ENCODE data around the gene RHBDL1. TPM values are rescaled to one million over a fixed set of nuclear protein-coding genes. Genes with fewer than 3 reads are reported as not detected.

The RHBDL1 gene
- total and polyA plus RNA-seq, 5 donors from 2014 or later = 0.49 to 3.2 (median 1.2) TPM; not detected in 1

DNA sequence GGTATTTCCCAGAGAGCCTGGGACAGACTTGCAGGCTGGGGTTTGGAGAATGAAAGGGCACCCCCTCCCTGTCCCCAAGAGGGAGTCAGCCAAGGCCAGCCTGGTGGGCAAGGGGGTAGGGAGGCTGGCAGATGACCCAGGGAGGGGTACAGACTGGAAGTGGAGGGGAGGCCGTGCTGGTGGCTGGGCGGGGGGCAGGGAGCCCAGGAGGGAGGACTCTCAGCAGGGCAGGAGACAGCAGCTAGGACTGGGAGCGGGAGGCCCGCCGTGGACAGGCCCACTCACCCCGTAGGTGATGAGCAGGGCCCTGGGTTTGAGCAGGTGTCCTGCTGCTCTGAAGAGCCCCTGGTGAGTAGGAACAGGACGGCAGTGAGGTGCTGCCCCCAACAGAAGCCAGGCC lies 40.5 kb upstream of the RHBDL1 start:
- Histone ChIP-seq H3K4me1 (ENCODE audit: control insufficient read depth, insufficient read depth, low read length, poor library complexity, severe bottlenecking) (peaks cover 21% of the 10 kb centered on the region), H3K27ac (ENCODE audit: insufficient read depth, low read length, poor library complexity, severe bottlenecking) (no peak overlapping the region), H3K4me3 (ENCODE audit: low read depth, low read length) (no peak overlapping the region), H3K27me3 (ENCODE audit: control insufficient read depth, insufficient read depth, low read length) (no peaks in the 10 kb centered on the region), H3K9me3 (ENCODE audit: control insufficient read depth in 2 of 2, low read length in 2 of 2) (peaks cover 0 to 4% of the 10 kb centered on the region in 2 experiments), H3K36me3 (ENCODE audit: control insufficient read depth, insufficient read depth, low read length) (no peaks in the 10 kb centered on the region)
- Mint-ChIP-seq H3K4me1 (peaks cover 0 to 12% (median 4%) of the 10 kb centered on the region in 4 donors), H3K27ac (no peak overlapping the region), H3K36me3 (no peaks in the 10 kb centered on the region), H3K4me3 (peak overlapping the region; percentile 47 to 95 (median 72)), H3K9me3 (peaks cover 0 to 3% (median 0%) of the 10 kb centered on the region in 7 donors), H3K27me3 (peaks cover 8% of the 10 kb centered on the region)
- ATAC-seq (ENCODE audit: low read depth in 2 of 2) (no peak), DNase-seq (no peak)

GRCh38 chr16:635573-636205 lies 39.8 kb upstream of the RHBDL1 start:
- H3K36me3 ChIP-seq (ENCODE audit: control insufficient read depth, insufficient read depth, low read length) = no peaks in the 10 kb centered on the region
- peak overlapping the region; percentile 78 for H3K4me3 ChIP-seq (ENCODE audit: low read depth, low read length)
- no peak overlapping the region for H3K27ac ChIP-seq (ENCODE audit: insufficient read depth, low read length, poor library complexity, severe bottlenecking)
- no peaks in the 10 kb centered on the region for H3K27me3 ChIP-seq (ENCODE audit: control insufficient read depth, insufficient read depth, low read length)
- H3K4me3 Mint-ChIP-seq = peak overlapping the region; percentile 97 to 100 (median 98)
- H3K27me3 Mint-ChIP-seq = peaks cover 8% of the 10 kb centered on the region
- DNase-seq (no peak), ATAC-seq (ENCODE audit: low read depth in 2 of 2) (no peak)
- H3K9me3 Mint-ChIP-seq = peaks cover 0 to 3% (median 0%) of the 10 kb centered on the region in 7 donors
- H3K27ac Mint-ChIP-seq = no peak overlapping the region
- peaks cover 21% of the 10 kb centered on the region for H3K4me1 ChIP-seq (ENCODE audit: control insufficient read depth, insufficient read depth, low read length, poor library complexity, severe bottlenecking)
- no peaks in the 10 kb centered on the region for H3K36me3 Mint-ChIP-seq
- H3K4me1 Mint-ChIP-seq = peaks cover 0 to 12% (median 4%) of the 10 kb centered on the region in 4 donors
- peaks cover 0 to 4% of the 10 kb centered on the region in 2 experiments for H3K9me3 ChIP-seq (ENCODE audit: control insufficient read depth in 2 of 2, low read length in 2 of 2)

- H3K9me3 Mint-ChIP-seq = peaks cover 0 to 3% (median 0%) of the 10 kb centered on the region in 7 donors
- Histone ChIP-seq H3K4me1 (ENCODE audit: control insufficient read depth, insufficient read depth, low read length, poor library complexity, severe bottlenecking) (peaks cover 24% of the 10 kb centered on the region), H3K9me3 (ENCODE audit: control insufficient read depth in 2 of 2, low read length in 2 of 2) (peaks cover 0 to 4% of the 10 kb centered on the region in 2 experiments), H3K27ac (ENCODE audit: insufficient read depth, low read length, poor library complexity, severe bottlenecking) (peak within 1 kb of the TSS; percentile 82), H3K27me3 (ENCODE audit: control insufficient read depth, insufficient read depth, low read length) (no peaks in the 10 kb centered on the region), H3K4me3 (ENCODE audit: low read depth, low read length) (peak within 1 kb of the TSS; percentile 78), H3K36me3 (ENCODE audit: control insufficient read depth, insufficient read depth, low read length) (no peaks in the 10 kb centered on the region)
- peaks cover 8% of the 10 kb centered on the region for H3K27me3 Mint-ChIP-seq
- H3K36me3 Mint-ChIP-seq = no peaks in the 10 kb centered on the region
- peak within 1 kb of the TSS; percentile 97 to 100 (median 98) for H3K4me3 Mint-ChIP-seq
- peaks cover 0 to 12% (median 4%) of the 10 kb centered on the region in 4 donors for H3K4me1 Mint-ChIP-seq
- ATAC-seq (ENCODE audit: low read depth in 2 of 2) (peak; percentile 88 to 89), DNase-seq (peak; percentile 90 to 96 (median 93))
- peak within 1 kb of the TSS; percentile 96 to 99 (median 98) for H3K27ac Mint-ChIP-seq
Measured at GRCh38 chr16:636206-637080, 39.0 kb upstream of the RHBDL1 start, which contains the start of gene METTL26. TSS of gene METTL26 (minus strand) at chr16:636305. CDS start at chr16:636290, 15 bp downstream.

- peak; percentile 58 to 59 for ATAC-seq (ENCODE audit: low read depth in 2 of 2)
Measured at GRCh38 chr16:637081-638018, 38.1 kb upstream of the RHBDL1 start.

DNA sequence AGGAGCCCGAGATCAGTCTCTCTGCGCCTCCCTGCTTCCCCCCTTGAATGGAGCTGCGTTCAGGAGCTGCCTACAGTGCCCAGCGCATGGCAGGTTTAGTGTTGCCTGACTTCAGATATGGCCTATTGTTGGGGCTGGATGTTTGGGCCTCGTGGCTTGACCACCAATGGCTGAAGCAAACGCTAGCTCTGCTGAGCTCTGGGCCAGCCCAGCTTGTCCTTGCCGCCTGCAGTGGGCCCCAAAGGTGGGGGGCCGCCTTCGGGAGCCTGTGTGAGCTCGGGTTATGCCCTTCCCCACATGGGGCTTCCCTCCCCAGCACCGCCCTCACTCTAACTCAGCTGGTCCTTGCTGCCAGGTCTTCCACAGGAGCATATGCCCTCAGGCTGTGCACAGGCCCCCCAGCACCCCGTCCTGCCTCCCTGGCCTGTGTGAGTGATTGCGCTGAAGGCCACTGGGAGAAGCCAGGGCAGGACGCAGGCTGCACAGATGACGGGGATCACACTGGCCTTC lies 37.4 kb upstream of the RHBDL1 start:
- Mint-ChIP-seq H3K4me1 (peaks cover 0 to 17% (median 4%) of the 10 kb centered on the region in 4 donors), H3K27ac (peak overlapping the region in 1 of 3 donors; percentile 14), H3K36me3 (no peaks in the 10 kb centered on the region), H3K27me3 (peaks cover 8% of the 10 kb centered on the region), H3K4me3 (peak overlapping the region; percentile 11 to 77 (median 70)), H3K9me3 (peaks cover 0 to 3% (median 0%) of the 10 kb centered on the region in 7 donors)
- Histone ChIP-seq H3K4me3 (ENCODE audit: low read depth, low read length) (no peak overlapping the region), H3K27me3 (ENCODE audit: control insufficient read depth, insufficient read depth, low read length) (no peaks in the 10 kb centered on the region), H3K9me3 (ENCODE audit: control insufficient read depth in 2 of 2, low read length in 2 of 2) (peaks cover 0 to 4% of the 10 kb centered on the region in 2 experiments), H3K4me1 (ENCODE audit: control insufficient read depth, insufficient read depth, low read length, poor library complexity, severe bottlenecking) (peaks cover 37% of the 10 kb centered on the region), H3K27ac (ENCODE audit: insufficient read depth, low read length, poor library complexity, severe bottlenecking) (no peak overlapping the region), H3K36me3 (ENCODE audit: control insufficient read depth, insufficient read depth, low read length) (no peaks in the 10 kb centered on the region)
- ATAC-seq (ENCODE audit: low read depth in 2 of 2) (no peak), DNase-seq (no peak)

More at GRCh38 chr16:637081-638018, 38.1 kb upstream of the RHBDL1 start:
- DNase-seq = peak in 2 of 3 donors; percentile 81 to 87
- Histone ChIP-seq H3K4me1 (ENCODE audit: control insufficient read depth, insufficient read depth, low read length, poor library complexity, severe bottlenecking) (peaks cover 30% of the 10 kb centered on the region), H3K4me3 (ENCODE audit: low read depth, low read length) (no peak overlapping the region), H3K27ac (ENCODE audit: insufficient read depth, low read length, poor library complexity, severe bottlenecking) (peak overlapping the region; percentile 82), H3K36me3 (ENCODE audit: control insufficient read depth, insufficient read depth, low read length) (no peaks in the 10 kb centered on the region), H3K27me3 (ENCODE audit: control insufficient read depth, insufficient read depth, low read length) (no peaks in the 10 kb centered on the region), H3K9me3 (ENCODE audit: control insufficient read depth in 2 of 2, low read length in 2 of 2) (peaks cover 0 to 4% of the 10 kb centered on the region in 2 experiments)
- Mint-ChIP-seq H3K4me1 (peaks cover 0 to 12% (median 4%) of the 10 kb centered on the region in 4 donors), H3K4me3 (peak overlapping the region; percentile 97 to 100 (median 98)), H3K27me3 (peaks cover 8% of the 10 kb centered on the region), H3K9me3 (peaks cover 0 to 3% (median 0%) of the 10 kb centered on the region in 7 donors), H3K27ac (peak overlapping the region in 2 of 3 donors; percentile 96 to 99), H3K36me3 (no peaks in the 10 kb centered on the region)

DNA sequence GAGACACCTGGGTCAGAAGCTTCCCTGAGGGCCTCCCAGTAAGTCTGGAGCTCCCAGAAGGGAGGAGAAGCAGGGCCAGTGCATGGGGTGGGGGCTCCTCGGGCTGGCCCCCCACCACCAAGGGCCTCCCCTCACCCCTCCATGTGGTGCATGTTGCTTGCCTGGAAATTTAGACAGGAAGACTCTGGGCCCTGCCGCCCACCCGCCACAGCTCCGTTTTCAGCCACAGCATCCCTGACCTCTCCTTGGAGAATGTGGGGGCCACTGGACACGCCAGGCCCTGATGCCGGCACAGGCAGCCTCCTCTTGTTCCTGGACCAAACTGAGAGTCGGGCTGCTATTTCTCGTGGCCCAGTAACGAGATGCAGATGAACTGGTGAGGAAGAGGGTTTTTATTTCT lies 36.6 kb upstream of the RHBDL1 start:
- Mint-ChIP-seq H3K4me3 (peak overlapping the region; percentile 4 to 77 (median 41)), H3K27ac (peak overlapping the region in 2 of 3 donors; percentile 73 to 86), H3K4me1 (peaks cover 0 to 20% (median 4%) of the 10 kb centered on the region in 4 donors), H3K36me3 (no peaks in the 10 kb centered on the region), H3K9me3 (peaks cover 0 to 3% (median 0%) of the 10 kb centered on the region in 7 donors), H3K27me3 (peaks cover 8% of the 10 kb centered on the region)
- no peaks in the 10 kb centered on the region for H3K27me3 ChIP-seq (ENCODE audit: control insufficient read depth, insufficient read depth, low read length)
- peaks cover 38% of the 10 kb centered on the region for H3K4me1 ChIP-seq (ENCODE audit: control insufficient read depth, insufficient read depth, low read length, poor library complexity, severe bottlenecking)
- H3K27ac ChIP-seq (ENCODE audit: insufficient read depth, low read length, poor library complexity, severe bottlenecking) = no peak overlapping the region
- H3K4me3 ChIP-seq (ENCODE audit: low read depth, low read length) = no peak overlapping the region
- DNase-seq (no peak), ATAC-seq (ENCODE audit: low read depth in 2 of 2) (no peak)
- peaks cover 0 to 4% of the 10 kb centered on the region in 2 experiments for H3K9me3 ChIP-seq (ENCODE audit: control insufficient read depth in 2 of 2, low read length in 2 of 2)
- no peaks in the 10 kb centered on the region for H3K36me3 ChIP-seq (ENCODE audit: control insufficient read depth, insufficient read depth, low read length)

Data from CD4-positive, CD25-positive, alpha-beta regulatory T cell (primary cell).